CD14-positive monocyte (primary cell): ENCODE results near the gene KIF17. TPM values are rescaled to one million over a fixed set of nuclear protein-coding genes. Genes with fewer than 3 reads are reported as not detected.
A peak's percentile ranks its signal among the peaks of the same experiment; 100 is the strongest.

Experiments
- DNase-seq, 3 donors: peaks; one replicate each; pipeline ENCODE4 v3.0.0-alpha.2; 2011 to 2022
- H2AFZ ChIP-seq: 2 replicates; pipeline ENCODE4 v1.6.0; 2012; ENCODE audit warnings: mild to moderate bottlenecking, low read depth, low read length, inconsistent platforms; ENCODE audit not compliant: insufficient read depth, poor library complexity, severe bottlenecking
- H3K27ac ChIP-seq, 2 donors: 1 replicate in 1 of 2; 2 replicates in 1 of 2; pipeline ENCODE4 v1.5.1; 2012 to 2013; ENCODE audit warnings: low read length in 2 of 2, control low read depth in 1 of 2, inconsistent platforms in 1 of 2, low read depth in 1 of 2, mild to moderate bottlenecking in 1 of 2
- H3K27me3 ChIP-seq, 2 donors: one replicate each; pipeline versions ENCODE4 v1.6.0 to v1.6.1; 2011 to 2013; ENCODE audit warnings: low read length in 2 of 2; ENCODE audit not compliant: control insufficient read depth in 2 of 2, insufficient read depth in 2 of 2
- H3K36me3 ChIP-seq, 2 donors: replicated peaks in 1 of 2; 1 replicate in 1 of 2; 2 replicates in 1 of 2; pipeline versions ENCODE4 v1.5.1 to v1.6.1; 2012 to 2013; ENCODE audit warnings: low read length in 2 of 2, control low read depth in 1 of 2, inconsistent platforms in 1 of 2, mild to moderate bottlenecking in 1 of 2; ENCODE audit not compliant: insufficient read depth in 2 of 2, control insufficient read depth in 1 of 2
- H3K4me1 ChIP-seq, 2 donors: 1 replicate in 1 of 2; 2 replicates in 1 of 2; pipeline versions ENCODE4 v1.5.1 to v1.6.1; 2012 to 2013; ENCODE audit warnings: low read length in 2 of 2, control low read depth in 1 of 2, inconsistent platforms in 1 of 2, mild to moderate bottlenecking in 1 of 2, moderate library complexity in 1 of 2; ENCODE audit not compliant: insufficient read depth in 2 of 2, control insufficient read depth in 1 of 2
- H3K4me2 ChIP-seq: replicated peaks from 2 replicates; pipeline ENCODE3; 2012; ENCODE audit warnings: low read length, moderate library complexity, mild to moderate bottlenecking; ENCODE audit not compliant: poor library complexity, severe bottlenecking; ENCODE audit errors: extremely low read depth
- H3K4me3 ChIP-seq, 3 experiments: fragments of 200-600 bp in 1 of 3; sonication (generic) in 1 of 3; replicated peaks in 1 of 3; 1 replicate in 2 of 3; 2 replicates in 1 of 3; pipeline ENCODE4 v1.5.1; 2011 to 2013; ENCODE audit warnings: low read length in 3 of 3, mild to moderate bottlenecking in 3 of 3, control low read depth in 2 of 3, low read depth in 2 of 3, inconsistent platforms in 1 of 3, moderate library complexity in 1 of 3
- H3K79me2 ChIP-seq: 2 replicates; pipeline ENCODE4 v1.6.0; 2012; ENCODE audit warnings: mild to moderate bottlenecking, control low read depth, inconsistent platforms, low read length, moderate library complexity; ENCODE audit not compliant: insufficient read depth
- H3K9ac ChIP-seq: 2 replicates; pipeline ENCODE4 v1.6.0; 2017; ENCODE audit warnings: low read length, mild to moderate bottlenecking; ENCODE audit not compliant: insufficient read depth, poor library complexity, severe bottlenecking
- H3K9me3 ChIP-seq, 2 donors: replicated peaks in 1 of 2; 1 replicate in 1 of 2; 2 replicates in 1 of 2; pipeline versions ENCODE4 v1.5.1 to v1.6.1; 2012 to 2013; ENCODE audit warnings: low read length in 2 of 2, control low read depth in 1 of 2; ENCODE audit not compliant: control insufficient read depth in 1 of 2, insufficient read depth in 1 of 2
- H4K20me1 ChIP-seq: 2 replicates; pipeline ENCODE4 v1.6.0; 2012; ENCODE audit warnings: mild to moderate bottlenecking, low read length, control low read depth, moderate library complexity; ENCODE audit not compliant: insufficient read depth
- H3K27ac Mint-ChIP-seq, 7 donors: one replicate each; pipeline ENCODE4 v1.8.0; 2020; ENCODE audit warnings: mild to moderate bottlenecking in 7 of 7, mixed read lengths in 7 of 7, moderate library complexity in 6 of 7, inconsistent platforms in 2 of 7
- H3K27me3 Mint-ChIP-seq, 3 donors: one replicate each; pipeline ENCODE4 v1.8.0; 2021 to 2022; ENCODE audit warnings: low read depth in 3 of 3, mild to moderate bottlenecking in 3 of 3, mixed read lengths in 3 of 3, moderate library complexity in 3 of 3, inconsistent platforms in 1 of 3
- H3K36me3 Mint-ChIP-seq, 2 donors: one replicate each; pipeline ENCODE4 v1.8.0; 2020; ENCODE audit warnings: mixed read lengths in 2 of 2, inconsistent platforms in 1 of 2, mild to moderate bottlenecking in 1 of 2
- H3K4me1 Mint-ChIP-seq: one replicate; pipeline ENCODE4 v1.8.0; 2020; ENCODE audit warnings: mild to moderate bottlenecking, mixed read lengths
- H3K4me3 Mint-ChIP-seq, 2 donors: one replicate each; pipeline ENCODE4 v1.8.0; 2020; ENCODE audit warnings: mild to moderate bottlenecking in 2 of 2, mixed read lengths in 2 of 2, moderate library complexity in 1 of 2
- H3K9me3 Mint-ChIP-seq, 7 donors: one replicate each; pipeline ENCODE4 v1.8.0; 2020 to 2022; ENCODE audit warnings: mixed read lengths in 7 of 7, mild to moderate bottlenecking in 6 of 7, moderate library complexity in 6 of 7, inconsistent platforms in 2 of 7
- WGBS: methylation state at CpG from one replicate; pipeline ENCODE4 v1.1.5; 2013; ENCODE audit warnings: missing lambda C conversion rate; ENCODE audit not compliant: insufficient coverage; 5-methylcytosine and 5-hydroxymethylcytosine counted together
- intact Hi-C, 2 donors: fragments of 100-400 bp; cut with micrococcal nuclease; formaldehyde crosslinking; loops; one replicate each; pipeline versions ENCODE4 v1.15.0 to v1.15.1; 2023
- polyA plus RNA-seq, 3 donors: library from polyadenylated mRNA; depleted of rRNA in 1 of 3; unstranded in 2 of 3; stranded (reverse) in 1 of 3; fragments of 300-500 nt in 2 of 3; fragments of >200 nt in 1 of 3; fragmentation: Illumina TruSeq in 2 of 3; gene quantifications; 1 replicate in 2 of 3; 2 replicates in 1 of 3; pipeline ENCODE4 v1.2.3, GENCODE V29; 2012 to 2021
- TF ChIP-seq, protein P1 (sequence below): fragments of 200-600 bp; IDR thresholded peaks from one replicate; pipeline ENCODE4 v1.8.0; 2022; ENCODE audit warnings: antibody characterized with exemption, mild to moderate bottlenecking

KIF17 gene
- polyA plus RNA-seq, 3 donors: 0.16 TPM; not detected in 2

DNA sequence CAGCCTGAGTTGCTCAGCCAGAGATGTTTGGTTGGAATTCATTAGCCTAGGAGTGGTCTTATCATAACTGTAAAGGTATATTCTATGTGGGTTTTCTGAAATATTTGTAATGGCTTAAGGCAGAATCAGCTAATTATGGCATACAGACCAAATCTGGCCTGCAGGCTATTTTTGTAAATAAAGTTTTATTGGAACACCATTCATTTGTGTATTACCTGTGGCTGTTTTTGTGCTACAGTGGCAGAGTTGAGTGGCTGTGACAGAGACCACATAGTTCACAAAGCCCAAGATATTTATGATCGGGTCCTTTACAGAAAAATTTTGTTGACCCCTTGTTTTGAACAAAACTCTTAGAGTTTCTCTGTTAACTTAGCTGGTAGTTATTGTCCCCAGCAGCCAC lies 49.2 kb downstream of the KIF17 start:
- Histone ChIP-seq H3K27me3 (no peaks in the 10 kb centered on the region), H2AFZ (no peak overlapping the region), H3K4me3 (no peak overlapping the region), H3K36me3 (peaks cover 0 to 2% of the 10 kb centered on the region in 2 donors), H3K4me2 (no peak overlapping the region), H3K9me3 (no peaks in the 10 kb centered on the region), H4K20me1 (no peaks in the 10 kb centered on the region), H3K27ac (no peak overlapping the region), H3K9ac (no peak overlapping the region), H3K4me1 (no peaks in the 10 kb centered on the region), H3K79me2 (no peaks in the 10 kb centered on the region)
- no peak overlapping the region for H3K27ac Mint-ChIP-seq
- H3K4me1 Mint-ChIP-seq: peaks cover 4% of the 10 kb centered on the region
- no CpG with 5 or more reads among the region's 1 CpG for WGBS
- TF ChIP-seq, protein P1, sequence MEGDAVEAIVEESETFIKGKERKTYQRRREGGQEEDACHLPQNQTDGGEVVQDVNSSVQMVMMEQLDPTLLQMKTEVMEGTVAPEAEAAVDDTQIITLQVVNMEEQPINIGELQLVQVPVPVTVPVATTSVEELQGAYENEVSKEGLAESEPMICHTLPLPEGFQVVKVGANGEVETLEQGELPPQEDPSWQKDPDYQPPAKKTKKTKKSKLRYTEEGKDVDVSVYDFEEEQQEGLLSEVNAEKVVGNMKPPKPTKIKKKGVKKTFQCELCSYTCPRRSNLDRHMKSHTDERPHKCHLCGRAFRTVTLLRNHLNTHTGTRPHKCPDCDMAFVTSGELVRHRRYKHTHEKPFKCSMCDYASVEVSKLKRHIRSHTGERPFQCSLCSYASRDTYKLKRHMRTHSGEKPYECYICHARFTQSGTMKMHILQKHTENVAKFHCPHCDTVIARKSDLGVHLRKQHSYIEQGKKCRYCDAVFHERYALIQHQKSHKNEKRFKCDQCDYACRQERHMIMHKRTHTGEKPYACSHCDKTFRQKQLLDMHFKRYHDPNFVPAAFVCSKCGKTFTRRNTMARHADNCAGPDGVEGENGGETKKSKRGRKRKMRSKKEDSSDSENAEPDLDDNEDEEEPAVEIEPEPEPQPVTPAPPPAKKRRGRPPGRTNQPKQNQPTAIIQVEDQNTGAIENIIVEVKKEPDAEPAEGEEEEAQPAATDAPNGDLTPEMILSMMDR: no peak
- intact Hi-C loops: no loop called here
- H3K9me3 Mint-ChIP-seq: peaks cover 0 to 5% (median 2%) of the 10 kb centered on the region in 7 donors
- peaks cover 5 to 6% of the 10 kb centered on the region in 2 donors for H3K36me3 Mint-ChIP-seq
- H3K4me3 Mint-ChIP-seq: no peak overlapping the region
- H3K27me3 Mint-ChIP-seq: peaks cover 0 to 2% (median 1%) of the 10 kb centered on the region in 3 donors
- no peak for DNase-seq

DNA sequence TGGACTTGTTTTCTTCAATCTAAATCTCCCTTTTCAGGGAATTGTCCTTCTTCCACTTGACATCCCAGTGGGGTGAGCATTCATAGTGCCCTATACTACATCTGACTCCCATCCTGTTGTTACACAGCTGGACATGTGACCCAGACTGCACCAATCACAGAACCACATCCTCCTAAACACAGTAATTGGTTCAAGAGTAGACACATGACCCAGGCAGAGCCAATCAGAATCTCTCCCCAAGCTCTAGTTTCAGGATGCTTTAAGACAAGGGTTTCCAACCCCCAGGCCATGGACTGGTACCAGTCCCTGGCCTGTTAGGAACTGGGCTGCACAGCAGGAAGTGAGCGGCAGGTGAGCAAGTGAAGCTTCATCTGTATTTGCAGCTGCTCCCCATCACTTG lies 51.0 kb downstream of the KIF17 start:
- peaks cover 5% of the 10 kb centered on the region in 2 donors for H3K4me1 ChIP-seq
- no peaks in the 10 kb centered on the region for H3K9me3 ChIP-seq
- H3K9ac ChIP-seq: no peak overlapping the region
- no peak overlapping the region for H3K4me3 Mint-ChIP-seq
- no peaks in the 10 kb centered on the region for H3K79me2 ChIP-seq
- no peak overlapping the region for H2AFZ ChIP-seq
- H3K27ac ChIP-seq: no peak overlapping the region
- peaks cover 13% of the 10 kb centered on the region for H3K4me1 Mint-ChIP-seq
- H3K36me3 Mint-ChIP-seq: no peaks in the 10 kb centered on the region
- peaks cover 0 to 5% (median 2%) of the 10 kb centered on the region in 7 donors for H3K9me3 Mint-ChIP-seq
- peaks cover 0 to 2% of the 10 kb centered on the region in 2 donors for H3K36me3 ChIP-seq
- H3K27me3 ChIP-seq: no peaks in the 10 kb centered on the region
- peak in 2 of 3 donors; percentile 14 to 38 for DNase-seq
- H3K4me2 ChIP-seq: no peak overlapping the region
- no peaks in the 10 kb centered on the region for H4K20me1 ChIP-seq
- H3K27me3 Mint-ChIP-seq: peaks cover 0 to 2% (median 0%) of the 10 kb centered on the region in 3 donors
- H3K27ac Mint-ChIP-seq: no peak overlapping the region
- TF ChIP-seq, protein P1: no peak
- WGBS: 100% methylated on average over 1 of the region's 1 CpG
- intact Hi-C loops: no loop called here
- no peak overlapping the region for H3K4me3 ChIP-seq
